H1 (cell line): ENCODE measurements around the gene MTCL3.
A peak's percentile ranks its signal among the peaks of the same experiment; 100 is the strongest.

Experiments
- CTCF ChIA-PET: fragments of 300-600 bp; sonication (Branson Sonifier 250); formaldehyde crosslinking; loops from one replicate; lab custom pipeline; 2021; ENCODE audit not compliant: partially characterized antibody; lab: Charles Lee
- POLR2A ChIA-PET: fragments of 300-600 bp; sonication (Branson Sonifier 250); formaldehyde crosslinking; loops from one replicate; lab custom pipeline; 2021; ENCODE audit warnings: inconsistent platforms; ENCODE audit not compliant: partially characterized antibody; lab: Charles Lee
- DNase-seq, 2 experiments: peaks; one replicate each; pipeline versions ENCODE4 v3.0.0 to v3.0.0-alpha.2; 2010 to 2022; ENCODE audit warnings: low spot score in 2 of 2, low read depth in 1 of 2, mixed read lengths in 1 of 2
- FAIRE-seq: peaks from 2 replicates; lab custom pipeline; 2011; peaks lifted over from hg19 to GRCh38; lab: Jason Lieb, UNC
- H2AFZ ChIP-seq: 2 replicates; pipeline ENCODE4 v1.8.1; 2012; ENCODE audit warnings: low read length, inconsistent platforms
- H2AK5ac ChIP-seq: 2 replicates; pipeline ENCODE4 v1.6.1; 2013; ENCODE audit warnings: low read depth, low read length
- H2BK120ac ChIP-seq: replicated peaks from 2 replicates; pipeline ENCODE3; 2013; ENCODE audit warnings: low read depth, low read length, inconsistent platforms
- H2BK12ac ChIP-seq: 2 replicates; pipeline ENCODE4 v1.6.1; 2013; ENCODE audit warnings: low read depth, low read length
- H2BK15ac ChIP-seq: 2 replicates; pipeline ENCODE4 v1.6.1; 2013; ENCODE audit warnings: low read length
- H2BK20ac ChIP-seq: 2 replicates; pipeline ENCODE4 v1.6.1; 2013; ENCODE audit warnings: low read length
- H2BK5ac ChIP-seq: 2 replicates; pipeline ENCODE4 v1.6.1; 2013; ENCODE audit warnings: low read depth, low read length
- H3K14ac ChIP-seq: 2 replicates; pipeline ENCODE4 v1.6.1; 2013; ENCODE audit warnings: inconsistent platforms; ENCODE audit not compliant: insufficient read length
- H3K18ac ChIP-seq: 2 replicates; pipeline ENCODE4 v1.6.1; 2013; ENCODE audit warnings: low read length; ENCODE audit errors: extremely low read depth
- H3K23ac ChIP-seq: 2 replicates; pipeline ENCODE4 v1.6.1; 2013; ENCODE audit warnings: inconsistent platforms; ENCODE audit not compliant: insufficient read length
- H3K23me2 ChIP-seq: 2 replicates; pipeline ENCODE4 v1.6.1; 2013; ENCODE audit warnings: low read depth, low read length
- H3K27ac ChIP-seq: 2 replicates; pipeline ENCODE4 v1.6.1; 2011; ENCODE audit warnings: low read depth, low read length, inconsistent platforms
- H3K27me3 ChIP-seq, 4 experiments: replicated peaks in 1 of 4; 1 replicate in 1 of 4; 2 replicates in 3 of 4; pipeline versions ENCODE4 v1.6.1 to v1.8.1; 2011 to 2013; ENCODE audit warnings: low read length in 3 of 4, mild to moderate bottlenecking in 3 of 4, inconsistent platforms in 2 of 4, mixed read lengths in 2 of 4, moderate library complexity in 1 of 4; ENCODE audit not compliant: control insufficient read depth in 3 of 4, insufficient read depth in 3 of 4; ENCODE audit errors: extremely low read depth in 1 of 4
- H3K36me3 ChIP-seq, 4 experiments: 2 replicates each; pipeline versions ENCODE4 v1.6.1 to v1.8.1; 2011 to 2013; ENCODE audit warnings: mild to moderate bottlenecking in 4 of 4, low read length in 3 of 4, moderate library complexity in 2 of 4, control low read depth in 1 of 4, inconsistent platforms in 1 of 4; ENCODE audit not compliant: insufficient read depth in 4 of 4, control insufficient read depth in 2 of 4
- H3K4ac ChIP-seq: replicated peaks from 2 replicates; pipeline ENCODE3; 2013; ENCODE audit warnings: low read length, low read depth, mixed read lengths, inconsistent platforms; ENCODE audit not compliant: insufficient read length
- H3K4me1 ChIP-seq, 4 experiments: replicated peaks in 1 of 4; 1 replicate in 1 of 4; 2 replicates in 3 of 4; pipeline versions ENCODE4 v1.6.1 to v1.8.1; 2011 to 2013; ENCODE audit warnings: low read length in 3 of 4, inconsistent platforms in 2 of 4, mixed read lengths in 1 of 4; ENCODE audit not compliant: insufficient read depth in 4 of 4, control insufficient read depth in 3 of 4
- H3K4me2 ChIP-seq, 2 experiments: 2 replicates each; pipeline versions ENCODE4 v1.6.1 to v1.8.1; 2011 to 2013; ENCODE audit warnings: low read depth in 2 of 2, low read length in 2 of 2, control low read depth in 1 of 2, inconsistent platforms in 1 of 2, mild to moderate bottlenecking in 1 of 2; ENCODE audit not compliant: insufficient read depth in 1 of 2
- H3K4me3 ChIP-seq, 4 experiments: fragments of 200-600, 300-600 bp in 1 of 4; sonication (generic), shearing (Covaris generic), sonication (Bioruptor Twin) in 1 of 4; 2 replicates each; pipeline versions ENCODE4 v1.5.1 to v1.8.1; 2011 to 2016; ENCODE audit warnings: low read length in 4 of 4, low read depth in 3 of 4, control low read depth in 2 of 4, inconsistent platforms in 2 of 4, mild to moderate bottlenecking in 2 of 4, mixed read lengths in 1 of 4, moderate library complexity in 1 of 4; ENCODE audit not compliant: insufficient read depth in 2 of 4; ENCODE audit errors: extremely low read depth in 1 of 4
- H3K56ac ChIP-seq: replicated peaks from 2 replicates; pipeline ENCODE3; 2013; ENCODE audit warnings: low read depth, mild to moderate bottlenecking, mixed read lengths, low read length, inconsistent platforms; ENCODE audit not compliant: insufficient read length
- H3K79me1 ChIP-seq: 2 replicates; pipeline ENCODE4 v1.6.1; 2013; ENCODE audit warnings: low read depth, low read length, control low read depth
- H3K79me2 ChIP-seq, 2 experiments: 2 replicates each; pipeline versions ENCODE4 v1.6.1 to v1.8.1; 2012 to 2013; ENCODE audit warnings: low read length in 2 of 2, mild to moderate bottlenecking in 2 of 2, inconsistent platforms in 1 of 2; ENCODE audit not compliant: insufficient read depth in 2 of 2, control insufficient read depth in 1 of 2
- H3K9ac ChIP-seq, 4 experiments: replicated peaks in 1 of 4; 1 replicate in 1 of 4; 2 replicates in 3 of 4; pipeline versions ENCODE4 v1.6.1 to v1.8.1; 2011 to 2013; ENCODE audit warnings: low read depth in 3 of 4, low read length in 3 of 4, control low read depth in 2 of 4, mild to moderate bottlenecking in 2 of 4, moderate library complexity in 2 of 4, inconsistent platforms in 1 of 4; ENCODE audit errors: extremely low read depth in 1 of 4
- H3K9me3 ChIP-seq, 2 experiments: 2 replicates each; pipeline versions ENCODE4 v1.6.1 to v1.8.1; 2012 to 2013; ENCODE audit warnings: mild to moderate bottlenecking in 2 of 2, moderate library complexity in 2 of 2, control low read depth in 1 of 2, inconsistent platforms in 1 of 2, low read depth in 1 of 2, low read length in 1 of 2, mixed read lengths in 1 of 2; ENCODE audit not compliant: insufficient read depth in 2 of 2
- H4K20me1 ChIP-seq, 2 experiments: replicated peaks in 1 of 2; 2 replicates each; pipeline versions ENCODE3 to v1.8.1; 2011 to 2013; ENCODE audit warnings: inconsistent platforms in 2 of 2, low read length in 2 of 2, mild to moderate bottlenecking in 1 of 2; ENCODE audit not compliant: insufficient read depth in 2 of 2, control insufficient read depth in 1 of 2
- H4K5ac ChIP-seq: 2 replicates; pipeline ENCODE4 v1.6.1; 2013; ENCODE audit warnings: low read length, low read depth, mixed read lengths, inconsistent platforms; ENCODE audit not compliant: insufficient read length
- H4K8ac ChIP-seq: 2 replicates; pipeline ENCODE4 v1.8.0; 2013; ENCODE audit warnings: mild to moderate bottlenecking, moderate library complexity, low read length, inconsistent platforms; ENCODE audit not compliant: insufficient read depth; ENCODE audit errors: extremely low read depth
- H4K91ac ChIP-seq: replicated peaks from 2 replicates; pipeline ENCODE3; 2013; ENCODE audit warnings: low read length, mixed read lengths, inconsistent platforms; ENCODE audit not compliant: insufficient read length
- CEBPB ChIP-seq: IDR thresholded peaks from 2 replicates; pipeline ENCODE4 v1.6.1; 2012; ENCODE audit warnings: low read depth, low read length
- FOSL1 ChIP-seq: IDR thresholded peaks from 2 replicates; pipeline ENCODE4 v1.6.1; 2011; ENCODE audit warnings: mild to moderate bottlenecking, low read depth, low read length, moderate library complexity; ENCODE audit not compliant: insufficient read depth
- RNF2 ChIP-seq: fragments of 200-900, 300-1000 bp; sonication (generic); IDR thresholded peaks from 2 replicates; pipeline ENCODE4 v1.7.1; 2016; ENCODE audit warnings: borderline replicate concordance, low read depth, mild to moderate bottlenecking, antibody characterized with exemption, low read length; ENCODE audit not compliant: poor library complexity, severe bottlenecking; ENCODE audit errors: missing control alignments
- YY1 ChIP-seq: IDR thresholded peaks from 2 replicates; pipeline ENCODE4 v1.6.1; 2011; ENCODE audit warnings: low read depth, mild to moderate bottlenecking, low read length
- ZNF274 ChIP-seq: IDR thresholded peaks from 2 replicates; pipeline ENCODE4 v1.7.0; 2012; ENCODE audit warnings: low read length, borderline replicate concordance; ENCODE audit errors: extremely low read depth
- WGBS, 2 experiments: shearing (Covaris generic) in 1 of 2; methylation state at CpG; one replicate each; pipeline versions ENCODE4 v1.1.6 to v1.1.7; 2013 to 2015; ENCODE audit warnings: low lambda C conversion rate in 2 of 2, mixed read lengths in 2 of 2, inconsistent platforms in 1 of 2, low coverage in 1 of 2, missing lambda C conversion rate in 1 of 2; ENCODE audit not compliant: insufficient replicate concordance in 2 of 2, insufficient coverage in 1 of 2, insufficient read length in 1 of 2; ENCODE audit errors: extremely low coverage in 1 of 2, missing lambda C conversion rate in 1 of 2; 5-methylcytosine and 5-hydroxymethylcytosine counted together

Gene MTCL3

DNA sequence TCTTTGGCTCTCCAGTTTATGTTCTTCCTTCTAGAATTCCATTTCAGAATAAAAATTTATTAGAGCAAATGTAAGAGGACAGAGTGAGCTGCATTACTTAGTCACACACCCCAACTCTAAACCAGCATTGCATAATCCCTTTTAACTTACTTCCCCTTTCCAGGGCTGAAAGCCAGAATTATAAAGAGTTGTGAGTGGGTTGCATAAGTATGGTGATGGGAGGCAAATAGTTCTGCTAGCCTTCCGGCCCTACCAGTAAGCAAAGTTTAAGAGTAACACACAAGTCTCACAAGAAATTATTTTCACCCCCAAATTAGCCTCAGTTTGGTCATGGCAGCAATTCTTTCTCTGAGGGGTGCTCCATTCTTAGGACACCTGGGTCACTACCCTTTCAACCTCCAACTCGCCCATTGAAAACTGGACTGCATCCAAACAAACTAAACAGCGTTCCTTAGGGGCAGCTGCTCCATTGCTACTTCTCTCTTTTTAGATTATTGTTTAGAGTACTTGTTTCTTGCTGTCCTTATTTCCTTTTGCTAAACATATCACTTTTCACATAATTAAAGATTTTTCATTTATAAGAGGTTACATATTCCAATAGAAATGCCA is 61.6 kb downstream of the MTCL3 start:
- Histone ChIP-seq H2BK20ac (no peak overlapping the region), H3K79me2 (no peaks in the 10 kb centered on the region), H3K36me3 (peaks cover 0 to 3% (median 0%) of the 10 kb centered on the region in 4 experiments; a peak in 1 of 8 replicates), H3K23me2 (no peaks in the 10 kb centered on the region), H3K56ac (no peak overlapping the region), H2AK5ac (no peak overlapping the region), H2AFZ (no peak overlapping the region), H4K91ac (no peak overlapping the region), H3K14ac (no peak overlapping the region), H2BK5ac (no peak overlapping the region), H3K27ac (no peak overlapping the region), H3K4me1 (peaks cover 1 to 9% (median 7%) of the 10 kb centered on the region in 4 experiments; a peak in 5 of 7 replicates), H3K79me1 (no peaks in the 10 kb centered on the region), H3K4me2 (no peak overlapping the region), H4K20me1 (peaks cover 0 to 2% of the 10 kb centered on the region in 2 experiments), H3K9me3 (no peaks in the 10 kb centered on the region), H4K8ac (no peak overlapping the region), H2BK15ac (no peak overlapping the region), H3K4ac (no peak overlapping the region), H3K23ac (no peak overlapping the region), H4K5ac (no peak overlapping the region), H2BK120ac (no peak overlapping the region), H2BK12ac (no peak overlapping the region), H3K18ac (no peak overlapping the region), H3K4me3 (no peak overlapping the region), H3K27me3 (no peaks in the 10 kb centered on the region), H3K9ac (no peak overlapping the region)
- TF ChIP-seq CEBPB (peak; percentile 66; the same call in 1 of the 2 replicates), YY1 (no peak), FOSL1 (no peak), RNF2 (no peak), ZNF274 (no peak)
- DNase-seq (no peak), FAIRE-seq (no peak)
- 67% methylated on average over 3 of the region's 3 CpGs; no CpG with 5 or more reads in 1 of the 2 experiments for WGBS, 2 experiments
- POLR2A ChIA-PET: no interaction called here
- CTCF ChIA-PET: interaction anchor here (0.7 to 14.6 kb wide), 2 partner anchors 58 to 247 kb away, joined by 3 to 221 read pairs; partner anchors contain the start of gene MTCL3
